ENCODE measurements around the gene PET100.

Gene PET100, protein sequence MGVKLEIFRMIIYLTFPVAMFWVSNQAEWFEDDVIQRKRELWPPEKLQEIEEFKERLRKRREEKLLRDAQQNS

DNA sequence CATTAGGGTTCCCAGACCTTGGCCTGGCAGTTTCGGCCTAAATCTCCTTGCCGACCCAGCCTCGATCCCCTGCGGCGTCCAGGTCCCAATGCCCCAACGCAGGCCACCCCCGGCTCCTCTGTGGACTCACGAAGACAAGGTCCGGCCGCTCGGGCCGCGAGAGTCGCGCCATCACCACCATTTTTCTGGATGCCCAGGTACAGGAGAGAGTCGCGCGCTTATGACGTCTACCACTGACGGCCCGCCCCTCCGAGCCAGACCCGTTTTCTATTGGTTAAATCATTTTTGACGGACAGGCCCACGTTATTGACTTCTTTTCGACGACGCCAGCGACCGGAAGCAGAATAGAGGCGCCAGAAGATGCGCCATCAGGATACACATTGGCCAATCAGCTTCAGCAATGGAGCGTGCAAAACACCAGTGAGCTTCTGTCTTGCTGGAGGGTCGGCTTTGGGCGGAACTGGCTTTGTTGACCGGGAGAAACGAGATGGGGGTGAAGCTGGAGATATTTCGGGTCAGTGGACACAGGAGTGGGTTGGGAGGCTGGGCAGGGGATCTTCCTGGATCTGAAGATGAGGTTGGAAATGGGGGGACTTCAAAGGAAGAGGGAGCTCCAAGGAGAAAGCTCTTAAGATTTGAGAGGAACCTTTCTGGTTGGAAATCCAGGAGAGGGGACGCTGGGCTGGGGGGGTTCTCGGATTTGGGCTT is at the start of gene PET100, which contains the start of gene XAB2:
TSS of gene PET100 (plus strand) at position 447 of the 708 bp plus-strand sequence. CDS start at position 488, 41 bp downstream.
TSS of gene XAB2 (minus strand) at position 199 of the 708 bp plus-strand sequence. CDS start at position 181, 18 bp downstream.
- DNase-seq: peak; percentile 96

DNA sequence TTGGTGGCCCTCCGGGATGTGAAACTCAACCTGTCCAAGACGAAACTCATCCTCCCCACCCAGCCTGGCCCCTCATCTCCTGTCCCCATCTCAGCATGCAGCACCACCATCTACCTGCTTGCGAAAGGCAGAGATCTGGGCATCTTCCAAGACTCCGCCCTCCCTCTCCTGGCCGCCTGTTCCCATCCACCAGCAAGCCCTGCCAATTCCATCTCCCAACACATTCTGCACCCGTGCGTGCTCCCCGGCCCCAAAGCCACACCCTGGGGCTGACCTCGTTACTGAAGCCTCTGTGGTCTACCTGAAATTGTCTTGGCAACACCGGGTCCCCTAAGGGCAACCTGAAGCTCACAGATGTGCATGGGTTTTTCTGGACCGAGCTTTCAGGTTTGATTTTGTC is 47.1 kb upstream of the PET100 start:
- no peak for DNase-seq

DNA sequence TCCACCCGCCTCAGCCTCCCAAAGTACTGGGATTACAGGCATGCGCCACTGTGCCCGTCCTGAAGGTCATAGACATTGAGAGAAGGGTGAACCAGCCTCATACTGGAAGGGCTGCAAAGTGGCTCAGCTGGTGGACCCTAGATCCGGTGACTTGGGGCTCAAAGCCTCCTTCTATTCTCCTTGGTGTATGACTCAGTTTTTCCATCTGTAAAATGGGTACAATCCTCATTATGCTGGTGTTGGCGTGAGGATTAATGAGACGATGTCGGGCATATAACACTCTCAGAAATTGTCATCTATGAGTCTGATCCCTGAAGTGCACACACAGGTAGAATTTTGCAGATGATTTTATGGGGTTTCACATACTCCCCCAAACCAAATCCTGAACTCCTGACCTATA is 39.8 kb upstream of the PET100 start:
- DNase-seq: no peak

DNA sequence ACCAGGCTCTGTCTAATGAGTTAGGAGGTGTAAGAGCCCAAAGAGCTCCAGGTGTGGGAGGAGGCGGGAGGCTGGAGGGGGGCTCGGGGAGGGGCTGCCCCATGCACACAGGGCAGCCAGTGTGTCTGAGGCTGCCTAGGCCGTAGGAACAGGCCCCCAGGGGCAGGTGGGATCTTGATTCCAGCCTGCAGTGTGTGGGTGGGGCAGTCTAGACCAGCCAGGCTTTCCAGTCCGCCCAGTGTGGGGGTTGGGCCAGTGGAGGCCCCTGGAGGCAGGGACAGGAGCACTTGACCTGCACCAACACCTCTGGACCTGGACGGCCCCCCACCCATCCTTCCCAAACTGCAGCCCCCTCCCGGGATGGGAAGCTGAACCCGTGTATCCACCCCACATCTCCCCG is 39.3 kb upstream of the PET100 start:
- DNase-seq: no peak

DNA sequence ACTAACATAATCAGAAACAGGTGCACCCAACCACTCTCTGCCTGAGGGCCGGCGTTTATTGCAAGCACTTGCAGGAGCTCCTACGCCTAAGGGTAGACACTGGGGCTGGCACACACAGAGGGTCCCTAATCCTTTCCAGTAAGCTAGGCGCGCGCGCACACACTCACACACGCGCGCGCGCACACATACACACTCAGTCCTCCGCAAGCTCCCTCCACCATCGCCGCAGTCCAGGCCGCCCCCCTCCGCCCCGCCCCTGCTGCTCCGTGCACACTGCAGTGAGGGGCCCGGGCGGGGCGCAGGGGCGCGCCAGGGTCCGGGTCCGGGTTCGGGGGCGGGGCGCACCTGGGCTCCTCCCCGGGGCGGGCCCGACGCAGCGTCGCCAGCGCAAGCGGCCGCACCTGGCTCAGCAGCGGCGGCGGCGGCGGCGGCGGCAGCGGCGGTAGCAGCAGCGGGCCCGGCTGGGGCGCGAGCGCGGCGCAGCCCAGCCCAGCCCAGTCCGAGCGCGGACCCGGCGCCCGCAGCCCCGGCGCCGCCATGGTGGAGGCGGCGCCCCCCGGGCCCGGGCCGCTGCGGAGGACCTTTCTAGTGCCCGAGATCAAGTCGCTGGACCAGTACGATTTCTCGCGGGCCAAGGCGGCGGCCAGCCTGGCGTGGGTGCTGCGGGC is 34.0 kb upstream of the PET100 start, which contains the start of gene CAMSAP3:
TSS of gene CAMSAP3 (plus strand) at position 398 of the 668 bp plus-strand sequence. CDS start at position 538, 140 bp downstream.
- peak; percentile 71 for DNase-seq

DNA sequence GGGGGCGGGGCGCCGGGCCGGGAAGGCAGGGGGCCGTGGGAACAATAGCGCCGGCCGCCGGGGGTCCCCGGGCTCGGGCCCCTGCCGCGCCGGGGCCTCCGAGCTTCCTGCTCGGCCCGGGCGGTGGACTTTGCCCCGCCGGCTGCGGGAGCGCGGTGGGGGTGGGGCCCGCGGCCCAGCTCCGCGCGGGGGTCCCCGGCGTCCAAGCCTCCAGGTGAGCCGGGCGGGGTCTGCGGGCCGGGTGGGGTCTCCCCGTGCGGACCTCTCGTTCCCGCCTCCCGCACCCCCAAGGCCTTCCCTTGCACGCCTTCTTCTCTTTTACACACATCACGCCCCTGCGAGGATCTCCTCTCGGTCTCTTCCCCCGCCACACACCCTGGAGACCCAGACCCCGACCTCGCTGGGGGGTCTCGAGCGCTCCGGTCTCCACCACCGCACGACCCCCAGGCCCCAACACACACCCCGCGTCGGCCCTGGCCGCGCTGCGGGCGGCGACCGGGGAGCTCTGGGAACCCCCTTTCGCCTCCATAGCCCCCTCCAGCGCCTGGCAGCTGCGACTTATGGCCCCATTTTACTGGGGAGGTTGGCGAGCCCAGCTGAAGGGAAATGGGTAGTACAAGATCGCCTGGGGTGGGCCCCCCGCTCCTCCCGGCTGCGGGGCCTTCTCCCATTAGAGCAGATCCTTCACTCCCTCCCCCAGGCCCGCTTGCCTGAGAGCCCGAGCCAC is 33.2 kb upstream of the PET100 start:
- DNase-seq: no peak

DNA sequence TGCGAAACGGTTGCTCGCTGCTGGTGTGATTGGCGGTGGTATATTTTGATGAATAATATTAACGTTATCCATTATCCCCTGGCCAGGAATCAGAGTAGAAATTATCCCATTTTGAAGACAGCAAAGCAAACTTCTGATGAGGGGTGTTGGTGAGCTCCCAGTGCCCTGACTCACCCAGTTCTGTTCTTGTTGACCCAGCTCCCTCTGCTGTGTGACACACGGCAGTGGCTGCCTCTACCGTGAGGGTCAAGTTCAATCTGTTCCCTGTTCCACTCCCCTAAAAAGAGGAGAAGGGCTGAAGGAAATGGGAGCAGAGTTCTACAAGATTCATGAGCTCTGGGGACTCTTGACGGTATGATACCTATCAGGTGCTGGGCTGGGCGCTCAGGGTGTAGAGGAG is 31.9 kb upstream of the PET100 start:
- DNase-seq: no peak

DNA sequence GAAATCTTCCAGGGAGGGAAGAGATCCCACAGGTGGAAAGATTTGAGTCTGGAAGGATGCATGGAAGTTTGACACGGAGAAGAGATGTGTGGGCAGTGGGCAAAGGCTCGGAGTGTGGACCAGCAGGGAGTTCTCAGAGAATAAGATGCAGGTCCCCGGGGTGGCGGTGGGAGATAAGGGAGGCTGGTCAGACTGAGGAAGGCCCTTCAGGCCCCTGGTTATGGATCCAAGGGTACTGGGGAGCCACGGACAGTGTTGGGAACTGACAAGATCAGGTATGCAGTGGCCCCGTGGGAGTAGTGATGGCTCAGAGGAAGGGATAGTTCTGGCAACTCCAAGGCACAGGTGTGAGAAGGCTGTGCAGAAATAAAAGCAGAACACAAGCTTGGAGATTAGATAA is 31.4 kb upstream of the PET100 start:
- no peak for DNase-seq

DNA sequence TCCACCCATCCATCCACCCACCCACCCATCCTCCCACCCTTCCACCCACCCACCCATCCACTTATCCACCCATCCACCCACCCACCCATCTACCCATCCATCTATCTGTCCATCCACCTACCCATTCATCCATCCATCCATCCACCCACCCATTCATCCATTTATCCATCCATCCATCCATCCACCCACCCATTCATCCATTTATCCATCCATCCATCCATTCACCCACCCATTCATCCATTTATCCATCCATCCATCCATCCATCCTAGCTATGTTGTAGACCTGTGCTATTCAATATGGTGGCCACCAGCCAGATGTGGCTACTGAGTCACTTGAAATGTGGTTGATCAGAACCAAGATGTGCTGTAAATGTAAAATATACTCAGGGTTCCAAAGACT is 28.9 kb upstream of the PET100 start:
- no peak for DNase-seq

DNA sequence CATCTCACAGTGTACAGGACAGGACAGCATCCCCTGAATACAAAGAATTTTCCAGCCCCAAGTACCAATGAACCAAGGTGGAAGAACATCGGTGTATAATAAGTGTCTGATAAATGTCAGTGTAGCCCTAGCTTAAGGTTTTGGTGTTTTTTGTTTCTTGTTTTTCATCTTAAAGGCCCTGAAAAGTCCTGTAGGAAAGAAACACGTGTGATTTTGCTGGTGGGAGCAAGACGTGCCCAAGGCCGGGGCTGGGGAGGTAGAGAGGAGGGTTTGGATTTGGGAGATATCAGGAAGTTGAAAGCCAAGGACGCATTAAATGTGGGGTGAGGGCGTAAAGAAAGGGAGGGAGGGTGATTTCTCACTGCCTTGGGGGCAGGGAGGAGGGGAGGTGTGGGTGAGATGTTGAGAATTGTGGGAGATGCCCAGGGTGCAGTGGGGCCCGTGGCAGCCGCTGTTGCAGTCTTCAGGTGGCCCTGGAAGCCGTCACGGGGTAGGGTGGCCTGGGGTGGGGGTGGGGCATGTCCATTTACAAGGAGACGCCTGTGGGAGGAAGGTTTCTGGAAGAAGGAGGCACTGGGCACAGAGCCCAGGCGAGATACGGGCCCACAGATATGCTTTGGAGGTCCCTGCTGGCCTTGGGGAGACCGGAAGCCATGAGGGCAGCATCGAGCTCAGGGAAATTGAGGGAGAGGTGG is 27.2 kb upstream of the PET100 start:
- DNase-seq: no peak

DNA sequence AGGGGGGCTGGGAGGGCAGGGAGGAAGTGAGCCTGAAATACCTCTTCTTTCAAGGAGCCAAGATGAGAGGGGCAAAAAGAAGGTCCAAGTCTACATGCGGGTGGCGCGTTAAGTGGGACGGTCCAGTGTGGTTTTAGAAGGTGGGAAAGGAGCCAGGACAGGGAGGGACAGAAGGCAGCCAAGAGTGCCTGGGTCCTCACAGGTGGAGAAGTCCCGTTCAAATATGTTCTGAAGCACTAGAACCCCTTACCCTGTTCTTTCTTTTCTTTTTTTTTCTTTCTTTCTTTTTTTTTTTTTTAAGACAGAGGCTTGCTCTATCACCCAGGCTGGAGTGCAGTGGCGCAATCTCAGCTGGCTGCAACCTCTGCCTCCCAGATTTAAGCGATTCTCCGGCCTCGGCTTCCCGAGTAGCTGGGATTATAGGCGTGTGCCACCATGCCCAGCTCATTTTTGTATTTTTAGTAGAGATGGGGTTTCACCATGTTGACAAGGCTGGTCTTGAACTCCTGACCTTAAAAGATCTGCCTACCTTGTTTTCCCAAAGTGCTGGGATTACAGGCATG is 26.6 kb upstream of the PET100 start:
- no peak for DNase-seq

DNA sequence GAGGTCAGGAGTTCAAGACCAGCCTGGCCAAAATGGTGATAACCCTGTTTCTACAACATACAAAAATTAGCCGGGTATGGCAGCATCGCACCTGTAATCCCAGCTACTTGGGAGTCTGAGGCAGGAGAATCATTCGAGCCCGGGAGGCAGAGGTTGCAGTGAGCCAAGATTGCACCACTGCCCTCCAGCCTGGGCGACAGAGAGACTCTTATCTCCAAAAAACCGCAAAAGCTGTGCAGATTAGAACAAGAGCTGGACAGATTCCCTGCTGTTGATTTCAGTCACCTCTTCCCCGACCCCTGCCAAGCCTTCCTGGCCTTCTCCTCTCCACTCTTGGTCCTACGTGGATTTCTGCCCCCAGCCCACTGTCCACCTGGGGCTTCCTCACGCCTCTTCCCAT is 25.7 kb upstream of the PET100 start:
- DNase-seq: no peak

DNA sequence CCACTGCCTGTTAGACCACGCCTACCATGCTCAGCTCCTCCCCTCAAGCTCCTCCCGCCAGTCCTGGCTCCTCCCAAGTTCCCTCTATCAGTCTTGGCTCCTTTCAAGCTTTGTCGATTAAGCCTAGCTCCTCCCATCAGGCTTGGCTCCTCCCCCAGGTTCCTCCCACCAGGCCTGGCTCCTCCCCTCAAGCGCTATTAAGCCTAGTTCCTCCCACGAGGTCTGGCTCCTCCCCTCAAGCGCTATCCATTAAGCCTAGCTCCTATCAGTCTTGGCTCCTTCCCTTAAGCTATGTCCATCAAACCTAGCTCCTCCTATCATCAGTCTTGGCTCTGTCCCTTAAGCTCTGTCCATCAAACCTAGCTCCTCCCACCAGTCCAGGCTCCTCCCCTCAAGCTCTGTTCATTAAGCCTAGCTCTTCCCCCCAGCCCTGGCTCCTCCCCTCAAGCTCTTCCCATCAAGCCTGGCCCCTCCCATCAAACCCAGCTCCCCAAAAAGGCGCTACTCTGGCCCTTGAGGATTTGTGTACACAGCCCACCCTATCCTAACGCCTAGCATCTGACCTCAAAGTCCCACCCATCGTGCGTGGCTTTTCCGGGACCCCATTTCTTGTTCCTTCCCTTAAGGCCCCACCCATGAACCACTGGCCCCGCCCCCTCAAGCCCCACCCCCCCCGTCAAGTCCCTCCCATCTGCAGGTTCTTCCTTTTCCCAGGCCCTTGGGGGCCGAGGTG is 23.9 kb upstream of the PET100 start:
- DNase-seq: no peak

DNA sequence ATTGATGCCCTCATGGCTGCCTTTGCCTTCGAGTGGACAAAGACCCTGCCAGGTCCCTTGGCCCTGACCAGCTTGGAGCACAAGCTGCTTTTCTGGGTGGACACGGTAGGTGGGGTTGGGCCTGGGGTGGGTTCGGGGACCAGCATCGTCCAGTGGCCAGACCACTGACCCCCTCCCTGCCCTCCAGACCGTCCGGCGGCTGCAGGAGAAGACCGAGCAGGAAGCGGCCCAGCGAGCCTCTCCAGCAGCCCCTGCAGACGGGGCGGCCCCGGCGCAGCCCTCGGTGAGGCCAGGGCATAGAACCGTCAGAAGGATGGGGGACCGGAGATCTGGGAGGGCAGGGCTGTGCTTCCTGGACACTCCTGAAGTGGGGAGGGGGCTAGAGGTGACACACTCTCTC is 23.3 kb upstream of the PET100 start:
- DNase-seq: no peak

DNA sequence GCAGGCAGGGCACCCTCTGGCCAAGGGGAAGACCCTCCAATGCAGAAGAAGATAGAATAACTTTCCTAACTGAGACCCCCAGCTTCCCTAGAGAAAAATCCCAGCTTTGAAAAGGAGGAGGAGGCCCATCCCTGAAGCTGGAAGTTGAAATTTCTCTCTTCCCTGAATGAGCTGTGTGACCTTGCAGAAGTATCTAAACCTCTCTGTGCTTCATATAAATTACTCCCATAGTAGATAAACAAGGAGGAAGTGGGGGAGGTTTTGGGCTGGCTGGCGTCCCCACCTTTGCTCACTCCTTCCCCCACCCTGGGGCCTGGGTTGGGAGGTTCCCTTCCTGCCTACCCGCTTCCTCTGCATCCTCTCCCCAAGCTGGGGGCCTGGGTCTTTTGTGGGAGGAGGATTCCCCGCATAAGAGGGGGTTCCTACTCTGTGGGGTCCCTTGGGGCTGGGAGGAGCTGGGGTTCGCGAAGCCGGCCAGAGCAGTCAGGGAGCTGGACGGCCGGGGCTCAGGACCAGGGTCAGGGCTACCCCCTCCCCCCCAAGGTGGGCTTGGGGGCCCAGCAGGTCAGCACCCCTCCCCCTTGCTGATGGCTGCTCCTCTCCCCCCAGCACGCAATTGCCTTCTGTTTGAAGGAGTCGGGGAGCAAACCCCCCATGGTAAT is 22.2 kb upstream of the PET100 start:
- no peak for DNase-seq

DNA sequence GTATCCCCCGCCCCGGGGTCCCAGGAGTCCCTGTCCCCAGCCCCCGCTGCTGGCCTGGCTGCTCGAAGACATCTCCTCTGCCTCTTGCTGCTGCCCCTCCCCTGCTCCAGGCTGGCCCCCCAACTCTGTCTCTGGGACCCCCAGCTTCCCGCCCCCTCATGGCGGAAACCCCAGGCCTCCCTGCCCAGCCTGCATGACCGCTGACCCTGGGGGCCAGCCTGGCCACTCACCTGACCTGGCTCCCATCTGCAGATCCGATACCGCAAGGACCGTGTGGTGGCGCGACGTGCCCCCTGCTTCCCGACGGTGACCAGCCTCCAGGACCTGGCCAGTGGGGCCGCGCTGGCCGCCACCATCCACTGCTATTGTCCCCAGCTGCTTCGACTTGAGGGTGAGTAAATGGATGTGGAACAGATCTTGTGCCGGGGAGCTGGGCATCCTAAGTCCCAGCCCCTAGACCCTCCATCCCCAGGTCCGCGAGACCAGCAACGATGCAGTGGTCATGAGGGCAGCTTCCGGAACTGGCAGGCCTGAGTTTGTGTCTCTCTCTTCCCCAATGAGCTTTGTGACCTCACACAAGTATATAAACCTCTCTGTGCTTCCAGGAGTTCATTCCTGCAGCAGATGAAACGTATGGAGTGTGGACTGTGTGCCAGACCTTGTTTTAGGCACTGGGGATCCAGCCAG is 21.6 kb upstream of the PET100 start:
- DNase-seq: no peak

DNA sequence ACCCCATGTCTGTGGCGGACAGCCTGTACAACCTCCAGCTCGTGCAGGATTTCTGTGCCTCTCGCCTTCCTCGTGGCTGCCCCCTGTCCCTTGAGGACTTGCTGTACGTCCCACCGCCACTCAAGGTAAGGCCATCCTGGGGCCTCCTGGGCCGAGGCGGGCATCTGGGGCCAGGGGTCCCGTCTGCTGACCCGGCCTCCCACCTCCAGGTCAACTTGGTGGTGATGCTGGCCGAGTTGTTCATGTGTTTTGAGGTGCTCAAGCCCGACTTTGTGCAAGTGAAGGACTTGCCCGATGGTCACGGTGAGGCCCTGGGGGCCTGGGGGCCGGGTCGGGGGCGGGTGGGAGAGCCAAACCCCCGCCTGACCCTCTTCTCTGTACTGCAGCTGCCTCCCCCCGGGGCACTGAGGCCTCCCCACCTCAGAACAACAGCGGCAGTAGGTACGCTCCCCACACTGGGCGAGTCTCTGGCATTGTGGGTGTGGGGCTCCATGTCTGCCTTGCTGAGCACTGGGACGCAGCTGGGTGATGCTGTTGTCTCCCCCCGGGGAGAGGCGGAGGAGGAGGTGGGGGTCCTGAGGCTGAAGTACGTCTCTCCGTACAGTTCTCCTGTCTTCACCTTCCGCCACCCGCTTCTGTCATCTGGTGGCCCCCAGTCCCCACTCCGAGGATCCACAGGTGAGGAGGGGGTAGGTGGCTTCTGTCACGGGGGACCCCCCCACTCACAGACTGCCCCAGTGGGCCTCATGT is 18.9 kb upstream of the PET100 start:
- no peak for DNase-seq

DNA sequence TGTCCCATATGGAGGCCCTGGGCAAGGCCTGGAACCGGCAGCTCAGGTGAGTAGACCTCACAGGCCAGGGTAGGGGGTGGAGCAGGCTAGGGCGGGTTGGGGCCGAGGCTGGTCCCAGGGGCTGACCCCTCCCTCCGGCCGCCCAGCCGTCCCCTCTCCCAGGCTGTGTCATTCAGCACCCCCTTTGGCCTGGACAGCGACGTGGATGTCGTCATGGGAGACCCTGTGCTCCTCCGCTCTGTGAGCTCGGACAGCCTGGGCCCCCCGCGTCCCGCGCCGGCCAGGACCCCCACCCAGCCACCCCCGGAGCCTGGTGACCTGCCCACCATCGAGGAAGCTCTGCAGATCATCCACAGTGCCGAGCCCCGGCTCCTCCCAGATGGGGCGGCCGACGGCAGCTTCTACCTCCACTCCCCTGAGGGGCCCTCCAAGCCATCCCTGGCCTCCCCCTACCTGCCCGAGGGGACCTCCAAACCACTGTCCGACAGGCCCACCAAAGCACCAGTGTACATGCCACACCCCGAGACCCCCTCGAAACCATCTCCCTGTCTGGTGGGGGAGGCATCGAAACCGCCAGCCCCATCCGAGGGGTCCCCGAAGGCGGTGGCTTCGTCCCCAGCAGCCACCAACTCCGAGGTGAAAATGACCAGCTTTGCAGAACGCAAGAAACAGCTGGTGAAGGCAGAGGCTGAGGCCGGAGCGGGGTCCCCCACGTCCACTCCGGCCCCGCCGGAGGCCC is 17.9 kb upstream of the PET100 start:
- no peak for DNase-seq

All from COR-L47 (cell line).